ENCODE data around the gene MAD1L1. TPM values are rescaled to one million over a fixed set of nuclear protein-coding genes. Genes with fewer than 3 reads are reported as not detected.

Gene MAD1L1
- total and polyA plus RNA-seq, 2 of the 8 experiments (the other 6 are each of a cell fraction or from before 2014, with no cell fraction given) = 40.4 to 44.6 TPM

GRCh38 chr7:2182461-2182860, 50.3 kb downstream of the MAD1L1 start (continued):
- TF ChIP-seq BACH1 (IDR thresholded peaks at IDR 0.05; ENCODE audit: low read length) = no peak
- no peak for TF ChIP-seq SP2 (IDR thresholded peaks at IDR 0.05; ENCODE audit: low read length)
- TF ChIP-seq POU5F1 (IDR thresholded peaks at IDR 0.05; ENCODE audit: low read depth, low read length) = no peak
